DMS53 treated with DMSO at 0.1 percent for 48 hours (cell line): Measurements from ENCODE around the gene CTSH.

ENCODE experiments used
- DNase-seq: peaks from one replicate; lab custom pipeline; 2025; ENCODE audit not compliant: unreplicated experiment; lab: John Stamatoyannopoulos, UW

Gene CTSH

DNA sequence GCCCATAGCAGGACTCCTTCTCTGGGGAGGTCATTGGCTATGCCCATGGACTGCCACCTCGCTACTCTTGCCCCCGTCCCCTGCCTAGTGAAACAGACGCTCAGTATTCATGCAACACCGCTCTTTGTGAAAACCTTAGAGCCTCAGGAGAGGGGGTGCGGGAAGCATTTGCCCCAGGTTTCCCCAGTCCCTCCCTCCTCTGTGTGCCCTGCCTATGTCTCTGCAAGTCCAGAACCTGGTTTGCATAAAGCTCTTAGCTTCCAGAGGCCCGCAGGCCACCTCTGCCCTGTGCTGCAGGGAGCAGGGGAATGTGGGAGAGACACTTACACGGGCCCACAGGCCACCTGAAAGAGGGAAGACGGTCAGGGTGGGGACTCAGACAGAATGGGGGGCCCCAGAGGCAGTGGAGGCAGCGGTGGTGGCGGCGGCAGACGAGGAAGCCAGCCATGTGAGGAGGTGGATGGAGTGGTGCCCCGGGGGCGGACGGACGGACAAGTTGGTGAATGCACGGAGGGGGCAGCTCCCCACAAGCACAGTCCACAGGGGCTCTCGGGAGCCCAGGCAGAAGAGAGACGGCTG lies 33.8 kb upstream of the CTSH start:
- DNase-seq, result no peak

GRCh38 chr15:78977591-78978347 lies 32.9 kb upstream of the CTSH start:
- no peak for DNase-seq

- DNase-seq, result no peak
Observed at GRCh38 chr15:78977091-78977571, 32.3 kb upstream of the CTSH start.

- DNase-seq, result no peak
Observed at GRCh38 chr15:78976691-78977090, 31.8 kb upstream of the CTSH start.

DNA sequence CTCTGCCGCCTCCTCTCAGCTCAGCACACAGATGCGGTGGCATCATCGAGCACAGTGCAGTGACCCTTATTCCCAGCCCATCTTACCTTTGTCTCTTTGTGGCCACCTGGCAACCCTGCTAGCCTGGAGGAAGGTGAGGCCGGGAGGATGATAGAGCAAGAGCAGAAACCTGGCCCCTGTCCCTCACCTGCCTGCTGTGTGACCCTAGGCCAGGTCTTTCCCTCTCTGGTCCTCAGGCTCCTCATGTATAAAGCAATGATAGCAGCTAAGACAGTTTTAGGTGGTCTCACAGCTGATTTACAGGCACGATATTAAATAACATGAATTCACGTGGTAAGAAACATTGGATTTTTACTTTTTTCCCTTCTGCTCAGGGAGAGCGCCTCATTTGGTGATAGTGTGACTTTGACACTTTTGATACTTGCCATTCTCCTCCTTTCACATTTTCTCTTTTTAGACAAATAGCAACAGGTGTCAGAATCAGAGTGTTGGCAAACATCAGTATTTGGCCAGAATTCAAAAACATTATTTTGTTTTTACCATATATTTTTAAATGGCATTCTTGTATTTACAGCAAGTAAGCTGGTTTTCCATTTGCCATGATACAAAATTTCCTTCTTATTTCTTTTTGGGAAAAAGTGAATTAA lies 29.5 kb upstream of the CTSH start:
- DNase-seq, result no peak

GRCh38 chr15:78969687-78970349 lies 25.0 kb upstream of the CTSH start:
- no peak for DNase-seq

DNA sequence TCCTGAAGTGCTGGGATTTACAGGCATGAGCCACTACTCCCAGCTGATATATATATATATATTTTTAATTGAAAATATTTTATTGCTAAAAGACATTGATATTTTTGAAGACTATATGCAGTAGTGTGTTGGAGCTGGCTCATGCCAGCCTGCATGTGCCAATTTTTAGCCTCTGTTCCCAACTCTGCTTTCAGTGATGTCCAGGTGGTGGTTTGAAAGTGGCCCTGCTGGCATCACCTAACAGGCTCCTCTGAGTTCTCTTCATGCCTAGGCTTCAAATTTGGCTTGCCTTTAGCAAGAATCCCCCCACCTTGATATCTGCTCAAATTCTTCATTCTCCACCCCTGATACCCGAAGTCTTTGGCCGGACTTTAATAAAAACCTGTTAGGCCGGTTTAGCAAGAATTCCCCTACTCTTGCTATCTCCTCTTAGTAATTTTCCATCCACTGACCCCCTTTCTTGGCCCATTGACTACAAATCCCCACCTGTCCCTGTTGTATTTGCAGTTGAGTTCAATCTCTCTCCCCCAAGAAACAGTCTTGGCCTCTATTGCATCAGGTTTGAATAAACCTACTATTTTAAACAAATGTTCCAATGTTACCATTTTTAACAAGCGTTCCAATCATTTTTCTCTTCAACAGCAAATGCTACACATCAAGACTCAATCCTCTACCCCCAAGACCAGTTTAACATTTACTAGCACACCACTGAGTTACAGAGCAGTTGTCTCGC lies 23.9 kb upstream of the CTSH start:
- peak; percentile 12 for DNase-seq

GRCh38 chr15:78968114-78968513 lies 23.3 kb upstream of the CTSH start:
- no peak for DNase-seq

GRCh38 chr15:78960308-78960707 lies 15.5 kb upstream of the CTSH start:
- DNase-seq, result no peak

GRCh38 chr15:78959360-78959759 lies 14.5 kb upstream of the CTSH start:
- no peak for DNase-seq

GRCh38 chr15:78957416-78958093 lies 12.7 kb upstream of the CTSH start:
- no peak for DNase-seq

DNA sequence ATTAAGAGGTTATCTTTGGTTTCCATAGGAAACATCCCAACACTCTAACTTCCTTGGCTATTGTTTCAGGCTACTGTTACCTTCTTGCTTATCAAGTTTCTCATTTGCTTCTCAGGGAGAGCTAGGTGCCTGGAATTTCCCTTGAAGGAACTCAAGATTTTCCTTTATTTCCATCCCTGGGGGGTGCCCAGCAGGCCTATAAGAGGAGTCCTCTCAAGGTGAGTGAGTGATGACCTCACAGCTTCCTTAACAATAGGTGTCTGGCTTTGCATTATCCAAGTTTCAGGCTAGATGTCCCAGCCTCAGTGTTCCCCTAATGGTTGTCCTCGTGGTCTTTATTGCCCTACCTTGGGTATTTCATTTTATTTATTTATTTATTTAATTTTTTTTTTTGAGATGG lies 12.1 kb upstream of the CTSH start:
- no peak for DNase-seq

GRCh38 chr15:78955355-78955754 lies 10.5 kb upstream of the CTSH start:
- DNase-seq, result no peak

- DNase-seq, result peak; percentile 22
Observed at GRCh38 chr15:78951841-78952238, 7.0 kb upstream of the CTSH start.

DNA sequence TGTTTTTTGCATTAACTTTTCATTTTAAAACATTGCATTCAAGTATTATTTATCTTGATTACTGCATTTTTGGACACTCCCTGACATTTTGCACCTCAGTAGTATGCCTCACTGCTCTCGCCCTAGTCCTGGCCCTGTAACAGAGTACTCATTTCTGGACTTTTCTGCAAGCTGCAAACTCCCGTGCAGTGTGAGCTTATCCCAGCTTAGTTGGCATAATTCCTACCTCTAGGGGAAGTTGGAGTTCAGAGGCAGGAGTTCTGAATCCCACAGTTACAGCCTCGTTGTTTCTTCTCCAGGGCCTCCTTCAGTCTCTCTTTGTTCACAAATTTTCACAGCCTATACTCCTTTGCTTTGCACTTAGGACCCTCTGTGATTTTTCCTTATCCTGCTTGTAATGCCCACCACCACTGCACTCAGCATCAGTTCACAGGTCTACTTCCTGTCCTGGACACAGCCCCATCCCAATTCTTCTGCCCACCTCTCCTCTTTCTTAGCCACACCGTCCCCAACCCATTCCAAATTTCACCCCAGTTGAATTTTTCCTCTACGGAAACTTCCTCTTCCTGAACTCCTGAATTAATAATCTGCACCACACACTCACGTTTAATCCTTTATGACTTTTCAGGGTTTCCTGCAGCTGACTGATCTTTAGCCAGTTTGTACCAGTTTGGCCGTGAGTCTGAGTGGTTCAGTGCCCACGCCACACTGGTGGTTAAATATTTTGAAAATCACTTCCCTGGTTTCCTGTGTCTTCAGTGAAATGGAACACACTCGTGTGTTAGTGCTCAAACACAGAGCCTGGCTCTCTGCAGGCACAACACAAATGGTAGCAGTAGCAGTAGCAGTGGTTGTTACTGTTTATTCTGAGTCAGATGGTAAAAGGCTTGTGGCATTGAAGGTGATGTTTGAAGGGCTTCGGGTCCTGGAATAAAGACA lies 6.3 kb upstream of the CTSH start:
- peak; percentile 8 for DNase-seq

DNA sequence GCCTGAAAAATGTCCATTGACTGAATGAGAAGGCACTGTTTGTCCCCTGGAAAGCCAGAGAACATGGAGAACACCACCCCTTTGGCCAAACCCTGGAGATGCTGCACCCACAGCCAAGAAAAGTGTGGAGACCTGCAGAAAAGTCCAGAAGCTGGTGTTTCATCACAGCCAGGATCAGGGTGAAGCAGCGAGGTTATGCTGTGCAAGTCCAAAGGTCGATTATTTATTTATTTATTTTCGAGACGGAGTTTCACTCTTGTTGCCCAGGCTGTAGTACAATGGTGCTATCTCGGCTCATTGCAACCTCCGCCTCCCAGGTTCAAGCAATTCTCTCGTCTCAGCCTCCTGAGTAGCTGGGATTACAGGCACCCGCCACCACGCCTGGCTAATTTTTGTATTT lies 5.5 kb upstream of the CTSH start:
- no peak for DNase-seq

- no peak for DNase-seq
Observed at GRCh38 chr15:78949461-78949860, 4.6 kb upstream of the CTSH start.

DNA sequence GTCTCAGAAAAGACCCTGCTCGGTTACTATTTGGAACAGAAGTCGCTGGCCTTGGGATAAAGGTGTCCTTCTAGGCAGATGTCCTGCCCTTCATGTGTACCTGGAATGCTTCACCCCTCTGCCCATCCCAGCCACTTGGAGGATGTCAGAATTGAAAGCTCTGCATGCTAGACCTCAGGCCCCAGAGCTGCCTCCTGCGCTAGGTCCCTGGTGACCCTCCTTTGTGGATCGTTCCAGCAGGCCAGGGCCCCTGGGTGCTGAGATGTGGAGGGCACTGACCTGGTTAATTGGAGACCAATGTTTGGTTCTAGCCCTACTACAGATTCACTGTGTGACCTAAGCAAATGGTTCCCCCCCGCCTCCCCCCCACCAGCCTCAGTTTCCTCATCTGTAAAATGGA lies 2.7 kb upstream of the CTSH start:
- no peak for DNase-seq

DNA sequence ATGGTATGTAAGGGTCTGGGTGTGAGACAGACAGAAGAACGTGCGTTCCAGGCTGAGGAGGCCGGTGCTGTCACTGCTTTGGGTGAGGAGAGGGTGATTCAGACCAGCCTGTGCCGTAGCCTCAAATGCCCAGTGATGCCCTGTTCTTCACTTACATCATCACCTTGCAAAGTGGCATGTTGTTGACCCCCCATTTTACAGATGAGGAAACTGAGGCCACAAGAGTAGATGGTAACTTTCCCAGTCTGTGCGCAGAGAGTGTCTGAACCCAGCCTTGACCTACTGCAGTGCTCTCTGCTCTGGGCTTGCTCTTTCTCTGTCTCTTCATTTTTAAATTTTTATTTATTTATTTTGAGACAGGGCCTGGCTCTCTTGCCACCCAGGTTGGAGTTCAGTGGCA lies 1.6 kb upstream of the CTSH start:
- DNase-seq, result no peak
